IPS-15b (cell line): ENCODE data around the gene FAM20B.
"Not testable (repeated sequence)": the region's sequence is repeated elsewhere in the genome, so short reads cannot be mapped to it uniquely, and the experiment has no call there.

ENCODE experiments used
- H3K27me3 ChIP-seq: one replicate; pipeline ENCODE4 v1.6.1; 2013; ENCODE audit warnings: low read length; ENCODE audit not compliant: control insufficient read depth, insufficient read depth
- H3K36me3 ChIP-seq: one replicate; pipeline ENCODE4 v1.6.1; 2013; ENCODE audit warnings: low read length; ENCODE audit not compliant: control insufficient read depth, insufficient read depth
- H3K4me1 ChIP-seq: one replicate; pipeline ENCODE4 v1.6.1; 2013; ENCODE audit warnings: mild to moderate bottlenecking, low read length; ENCODE audit not compliant: control insufficient read depth, insufficient read depth
- H3K4me3 ChIP-seq: one replicate; pipeline ENCODE4 v1.5.1; 2013; ENCODE audit warnings: low read depth, low read length
- H3K9ac ChIP-seq: one replicate; pipeline ENCODE4 v1.6.1; 2013; ENCODE audit warnings: low read depth, mild to moderate bottlenecking, low read length
- H3K9me3 ChIP-seq: one replicate; pipeline ENCODE4 v1.6.1; 2013; ENCODE audit warnings: mild to moderate bottlenecking, low read length; ENCODE audit not compliant: control insufficient read depth, insufficient read depth

The FAM20B gene, protein sequence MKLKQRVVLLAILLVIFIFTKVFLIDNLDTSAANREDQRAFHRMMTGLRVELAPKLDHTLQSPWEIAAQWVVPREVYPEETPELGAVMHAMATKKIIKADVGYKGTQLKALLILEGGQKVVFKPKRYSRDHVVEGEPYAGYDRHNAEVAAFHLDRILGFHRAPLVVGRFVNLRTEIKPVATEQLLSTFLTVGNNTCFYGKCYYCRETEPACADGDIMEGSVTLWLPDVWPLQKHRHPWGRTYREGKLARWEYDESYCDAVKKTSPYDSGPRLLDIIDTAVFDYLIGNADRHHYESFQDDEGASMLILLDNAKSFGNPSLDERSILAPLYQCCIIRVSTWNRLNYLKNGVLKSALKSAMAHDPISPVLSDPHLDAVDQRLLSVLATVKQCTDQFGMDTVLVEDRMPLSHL

DNA sequence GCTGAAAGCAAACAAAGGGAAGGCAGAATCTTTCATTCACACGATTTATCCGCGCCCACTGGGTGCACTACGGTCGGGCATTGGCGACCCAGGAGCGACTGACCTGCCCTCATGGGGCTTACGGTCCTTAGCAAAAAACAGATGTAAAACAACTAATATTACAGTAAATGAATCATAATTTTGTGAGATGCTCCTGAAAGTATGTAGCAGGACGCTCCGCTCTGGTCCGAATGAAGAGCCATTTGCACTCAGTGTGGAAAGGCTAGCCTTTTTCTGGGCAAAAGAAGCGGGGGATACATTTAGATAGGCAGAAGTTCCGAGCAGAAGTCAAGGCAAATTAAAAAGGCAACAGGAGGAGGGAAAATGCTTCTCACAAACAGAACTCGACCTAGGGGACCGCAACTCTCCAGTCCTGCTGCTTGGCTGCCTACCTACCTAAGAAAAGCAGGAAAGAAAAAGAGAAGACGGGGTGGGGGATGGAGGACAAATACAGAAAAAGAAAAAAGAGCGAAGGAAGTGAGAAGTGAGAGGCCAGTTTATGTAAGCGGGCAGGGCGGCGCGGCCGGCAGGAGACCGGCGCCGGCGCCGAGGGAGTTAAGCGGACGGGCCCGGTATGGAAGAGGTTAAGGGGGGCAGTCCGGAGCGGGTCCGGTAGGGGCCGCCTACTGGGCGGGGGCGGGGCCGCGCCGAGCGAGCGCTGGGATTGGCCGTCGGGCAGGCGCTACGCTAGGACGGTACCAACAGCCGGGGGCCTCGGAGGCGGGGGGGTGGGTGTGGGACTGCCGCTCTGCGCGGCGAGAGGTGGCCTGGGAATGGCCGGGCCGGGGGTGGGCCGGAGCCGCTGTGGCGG is at the start of gene FAM20B:
TSS of gene FAM20B (plus strand) at position 770 of the 850 bp plus-strand sequence. CDS start 17,954 bp downstream, outside the sequence.
- peaks cover 20% of the 10 kb centered on the region for H3K4me1 ChIP-seq
- peak within 1 kb of the TSS; percentile 59 for H3K4me3 ChIP-seq
- no peaks in the 10 kb centered on the region for H3K36me3 ChIP-seq
- peak within 1 kb of the TSS; percentile 74 for H3K9ac ChIP-seq
- H3K9me3 ChIP-seq: no peaks in the 10 kb centered on the region
- H3K27me3 ChIP-seq: peaks cover 11% of the 10 kb centered on the region

DNA sequence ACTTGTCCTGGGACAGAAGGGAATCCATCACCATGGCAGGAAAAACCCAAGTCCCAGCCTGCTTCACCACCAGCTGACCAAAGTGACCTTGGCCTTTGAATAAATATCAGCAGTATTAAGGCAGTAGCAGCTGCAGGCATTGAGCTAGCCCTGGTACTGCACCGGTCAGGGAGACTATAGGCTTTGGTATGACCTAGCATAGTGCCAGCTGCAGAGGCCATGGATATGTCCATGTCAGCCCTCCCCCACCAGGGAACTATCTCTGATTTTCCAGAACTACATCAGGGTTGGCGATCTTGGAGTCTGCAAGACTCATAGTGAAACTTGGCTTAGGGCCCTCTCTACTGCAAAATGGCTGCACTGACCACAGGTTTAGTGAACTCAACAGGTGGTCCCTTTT is 49.2 kb upstream of the FAM20B start:
- no peak overlapping the region for H3K9ac ChIP-seq
- H3K27me3 ChIP-seq: no peaks in the 10 kb centered on the region
- no peak overlapping the region for H3K4me3 ChIP-seq
- no peaks in the 10 kb centered on the region for H3K9me3 ChIP-seq
- no peaks in the 10 kb centered on the region for H3K4me1 ChIP-seq
- H3K36me3 ChIP-seq: no peaks in the 10 kb centered on the region

DNA sequence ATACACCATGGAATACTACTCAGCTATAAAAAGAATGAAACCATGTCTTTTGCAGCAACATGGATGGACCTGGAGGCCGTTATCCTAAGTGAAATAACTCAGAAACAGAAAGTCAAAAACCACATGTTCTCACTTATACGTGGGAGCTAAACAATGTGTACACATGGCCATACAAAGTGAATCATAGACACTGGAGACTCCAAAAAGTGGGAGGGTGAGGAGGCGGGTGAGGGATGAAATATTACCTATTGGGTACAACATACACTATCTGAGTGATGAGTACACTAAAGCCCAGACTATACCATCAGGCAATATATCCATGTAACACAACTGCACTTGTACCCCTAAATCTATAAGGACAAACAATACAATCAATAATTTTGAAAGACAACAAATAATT is 39.5 kb upstream of the FAM20B start:
- Histone ChIP-seq H3K9ac (no peak overlapping the region), H3K27me3 (no peaks in the 10 kb centered on the region), H3K36me3 (no peaks in the 10 kb centered on the region), H3K9me3 (no peaks in the 10 kb centered on the region), H3K4me1 (no peaks in the 10 kb centered on the region), H3K4me3 (no peak overlapping the region)

DNA sequence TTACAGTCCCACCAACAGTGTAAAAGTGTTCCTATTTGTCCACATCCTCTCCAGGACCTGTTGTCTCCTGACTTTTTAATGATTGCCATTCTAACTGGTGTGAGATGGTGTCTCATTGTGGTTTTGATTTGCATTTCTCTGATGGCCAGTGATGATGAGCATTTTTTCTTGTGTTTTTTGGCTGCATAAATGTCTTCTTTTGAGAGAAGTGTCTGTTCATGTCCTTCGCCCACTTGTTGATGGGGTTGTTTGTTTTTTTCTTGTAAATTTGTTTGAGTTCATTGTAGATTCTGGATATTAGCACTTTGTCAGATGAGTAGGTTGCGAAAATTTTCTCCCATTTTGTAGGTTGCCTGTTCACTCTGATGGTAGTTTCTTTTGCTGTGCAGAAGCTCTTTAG is 37.5 kb upstream of the FAM20B start:
- not testable (repeated sequence) for H3K27me3 ChIP-seq, H3K4me3 ChIP-seq, H3K4me1 ChIP-seq, H3K9me3 ChIP-seq, H3K36me3 ChIP-seq, H3K9ac ChIP-seq

DNA sequence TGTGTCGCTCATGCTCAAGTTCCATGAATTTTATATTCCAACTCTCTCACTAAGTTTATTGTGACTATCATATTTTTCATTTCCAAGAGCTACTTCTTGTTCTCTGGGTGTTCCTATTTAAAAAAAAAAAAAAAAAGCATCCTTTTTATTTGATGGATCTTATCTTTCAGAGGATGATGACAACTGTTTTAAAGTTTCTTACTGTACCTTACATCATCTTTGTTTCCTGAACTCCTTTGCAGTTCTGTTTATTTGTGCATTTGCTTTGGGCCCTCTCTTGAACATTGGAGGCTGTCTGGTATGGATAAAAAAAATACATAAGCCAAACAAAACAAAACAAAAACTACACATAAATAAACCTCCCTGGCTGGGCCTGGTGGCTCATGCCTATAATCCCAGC is 32.1 kb upstream of the FAM20B start:
- Histone ChIP-seq H3K27me3 (no peaks in the 10 kb centered on the region), H3K36me3 (no peaks in the 10 kb centered on the region), H3K9me3 (no peaks in the 10 kb centered on the region), H3K4me3 (no peak overlapping the region), H3K9ac (no peak overlapping the region), H3K4me1 (no peaks in the 10 kb centered on the region)

DNA sequence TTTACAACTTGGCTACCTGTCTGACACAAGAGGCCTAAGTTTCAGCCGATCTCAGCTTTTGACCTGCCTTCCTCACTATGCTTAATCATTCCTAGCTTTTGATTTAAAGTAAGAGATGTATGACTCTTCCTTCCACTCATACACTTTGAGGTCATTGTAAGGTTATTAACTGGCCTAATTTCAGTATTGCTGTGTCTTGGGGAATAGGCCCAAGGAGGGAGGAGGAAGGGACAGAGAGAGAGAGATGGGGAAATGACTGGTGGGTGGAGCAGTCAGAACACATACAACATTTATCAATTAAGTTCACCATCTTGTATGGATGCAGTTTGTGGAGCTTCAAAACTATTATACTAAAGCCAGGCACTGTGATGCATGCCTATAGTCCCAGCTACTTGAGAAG is 28.3 kb upstream of the FAM20B start:
- Histone ChIP-seq H3K36me3 (no peaks in the 10 kb centered on the region), H3K27me3 (no peaks in the 10 kb centered on the region), H3K9me3 (no peaks in the 10 kb centered on the region), H3K9ac (no peak overlapping the region), H3K4me3 (no peak overlapping the region), H3K4me1 (no peaks in the 10 kb centered on the region)

DNA sequence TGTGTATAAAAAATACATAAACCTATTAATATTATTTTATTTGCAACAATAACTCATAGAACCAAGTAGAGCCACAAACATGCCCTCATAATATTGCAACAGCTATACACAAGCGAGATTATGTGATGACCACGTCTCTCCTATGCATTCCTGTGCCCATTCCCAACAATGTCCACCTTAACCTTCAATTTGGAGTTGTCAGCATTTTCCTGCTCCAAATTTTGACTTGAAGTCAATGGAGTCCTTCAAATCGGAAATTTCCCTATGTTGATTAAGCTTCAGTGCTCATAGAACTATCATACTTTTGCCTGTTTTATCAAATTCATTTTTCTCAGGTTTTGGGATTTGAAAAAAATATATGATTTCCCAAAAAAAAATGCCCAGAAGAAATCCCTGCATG is 27.4 kb upstream of the FAM20B start:
- Histone ChIP-seq H3K27me3 (no peaks in the 10 kb centered on the region), H3K4me1 (no peaks in the 10 kb centered on the region), H3K9me3 (no peaks in the 10 kb centered on the region), H3K36me3 (no peaks in the 10 kb centered on the region), H3K4me3 (no peak overlapping the region), H3K9ac (no peak overlapping the region)

DNA sequence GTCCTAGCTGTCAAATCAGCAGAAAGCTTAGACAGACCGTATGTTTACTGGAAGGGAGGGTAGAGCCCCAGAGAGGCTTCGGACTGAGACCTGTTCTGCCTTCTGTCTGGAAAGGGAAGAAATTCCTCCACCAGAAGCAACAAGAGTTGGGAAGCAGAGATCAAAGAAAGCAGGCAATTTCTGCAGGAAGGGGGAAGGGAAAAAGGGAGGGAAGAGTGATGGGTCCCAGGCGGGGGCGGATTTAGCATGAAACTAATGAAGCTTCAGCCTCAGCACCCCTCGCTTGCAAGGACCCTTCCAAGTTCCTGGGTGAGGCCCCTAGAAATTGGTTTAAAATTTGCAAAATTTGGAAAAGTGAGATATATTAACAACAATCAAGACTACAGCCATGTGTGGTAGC is 26.6 kb upstream of the FAM20B start:
- no peaks in the 10 kb centered on the region for H3K4me1 ChIP-seq
- no peaks in the 10 kb centered on the region for H3K36me3 ChIP-seq
- H3K27me3 ChIP-seq: no peaks in the 10 kb centered on the region
- no peak overlapping the region for H3K9ac ChIP-seq
- H3K4me3 ChIP-seq: no peak overlapping the region
- no peaks in the 10 kb centered on the region for H3K9me3 ChIP-seq

DNA sequence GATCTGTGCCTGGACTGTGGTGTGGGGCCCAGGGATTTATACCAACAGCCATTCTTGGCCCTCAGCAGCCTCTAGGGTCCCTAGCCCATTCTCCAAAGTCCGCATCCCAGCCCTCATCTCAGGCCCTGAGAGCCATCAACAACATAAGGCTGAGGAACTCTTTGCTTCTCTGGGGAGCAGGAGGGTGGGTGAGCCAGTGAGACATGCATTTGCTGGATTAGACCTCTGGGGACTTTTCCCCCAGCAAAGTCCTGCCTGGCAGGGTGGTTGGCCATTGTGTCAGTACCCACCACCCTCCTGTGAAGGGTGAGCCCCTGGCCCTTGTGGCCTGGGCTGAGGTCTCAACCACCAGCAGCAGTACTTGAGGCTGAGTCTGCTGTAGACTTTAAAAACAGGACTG is 24.2 kb upstream of the FAM20B start:
- H3K27me3 ChIP-seq: no peaks in the 10 kb centered on the region
- no peaks in the 10 kb centered on the region for H3K36me3 ChIP-seq
- no peaks in the 10 kb centered on the region for H3K4me1 ChIP-seq
- H3K4me3 ChIP-seq: no peak overlapping the region
- H3K9ac ChIP-seq: no peak overlapping the region
- H3K9me3 ChIP-seq: no peaks in the 10 kb centered on the region

DNA sequence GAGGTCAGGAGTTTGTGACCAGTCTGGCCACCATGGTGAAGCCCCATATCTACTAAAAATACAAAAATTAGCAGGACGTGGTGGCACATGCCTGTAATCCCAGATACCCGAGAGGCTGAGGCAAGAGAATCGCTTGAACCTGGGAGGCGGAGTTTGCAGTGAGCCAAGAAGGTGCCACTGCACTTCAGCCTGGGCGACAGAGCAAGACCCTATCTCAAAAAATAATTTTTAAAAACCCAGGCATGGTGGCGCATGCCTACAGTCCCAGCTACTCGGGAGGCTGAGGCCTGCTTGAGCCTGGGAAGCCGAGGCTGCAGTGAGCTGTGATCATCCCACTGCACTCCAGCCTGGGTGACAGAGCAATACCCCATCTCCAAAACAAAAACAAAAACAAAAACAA is 23.6 kb upstream of the FAM20B start:
- H3K4me3 ChIP-seq, H3K9me3 ChIP-seq, H3K27me3 ChIP-seq, H3K4me1 ChIP-seq, H3K9ac ChIP-seq, H3K36me3 ChIP-seq: not testable (repeated sequence)

DNA sequence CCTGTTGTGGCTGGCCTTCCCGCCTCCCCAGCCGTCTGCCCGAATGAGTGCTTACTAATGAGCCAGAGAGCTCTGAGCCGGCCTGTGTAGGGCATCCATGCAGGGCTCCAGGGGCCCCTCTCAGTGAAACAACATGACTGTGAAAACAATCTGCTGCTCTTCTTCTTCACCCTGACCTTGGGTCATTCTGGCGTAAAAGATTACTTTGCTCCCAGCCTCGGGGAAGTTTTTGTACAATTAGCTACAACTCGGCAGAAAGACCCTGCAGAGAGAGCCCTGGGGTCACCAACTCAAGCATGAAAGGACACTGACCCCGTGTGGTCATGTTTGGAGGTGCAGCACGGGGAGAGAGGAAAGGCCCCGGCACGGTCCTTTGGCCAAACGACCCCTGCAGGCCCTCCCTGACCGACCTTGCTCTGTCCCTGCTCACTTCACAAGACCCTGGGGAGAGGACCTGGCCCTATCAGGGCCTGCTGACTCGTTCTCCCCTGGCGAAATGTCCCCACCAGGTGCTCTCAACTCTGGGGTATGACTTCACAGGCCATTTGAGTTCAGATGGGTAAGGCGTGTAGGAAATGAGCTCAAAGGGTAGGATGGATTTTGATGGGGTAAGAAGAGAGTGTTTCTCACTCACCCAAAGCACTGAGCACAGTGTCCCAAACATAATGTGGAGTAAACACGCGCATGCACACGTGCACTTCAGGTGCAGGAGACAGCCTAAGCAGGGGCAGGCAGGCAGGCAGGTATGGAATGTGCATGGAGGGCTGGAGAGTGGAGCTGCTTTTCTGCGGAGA is 22.9 kb upstream of the FAM20B start:
- Histone ChIP-seq H3K27me3 (no peaks in the 10 kb centered on the region), H3K9ac (peak overlapping the region; percentile 9), H3K9me3 (no peaks in the 10 kb centered on the region), H3K4me3 (peak overlapping the region; percentile 3), H3K36me3 (no peaks in the 10 kb centered on the region), H3K4me1 (no peaks in the 10 kb centered on the region)
